ENCODE results near the gene NKX2-8.

NKX2-8 gene

DNA sequence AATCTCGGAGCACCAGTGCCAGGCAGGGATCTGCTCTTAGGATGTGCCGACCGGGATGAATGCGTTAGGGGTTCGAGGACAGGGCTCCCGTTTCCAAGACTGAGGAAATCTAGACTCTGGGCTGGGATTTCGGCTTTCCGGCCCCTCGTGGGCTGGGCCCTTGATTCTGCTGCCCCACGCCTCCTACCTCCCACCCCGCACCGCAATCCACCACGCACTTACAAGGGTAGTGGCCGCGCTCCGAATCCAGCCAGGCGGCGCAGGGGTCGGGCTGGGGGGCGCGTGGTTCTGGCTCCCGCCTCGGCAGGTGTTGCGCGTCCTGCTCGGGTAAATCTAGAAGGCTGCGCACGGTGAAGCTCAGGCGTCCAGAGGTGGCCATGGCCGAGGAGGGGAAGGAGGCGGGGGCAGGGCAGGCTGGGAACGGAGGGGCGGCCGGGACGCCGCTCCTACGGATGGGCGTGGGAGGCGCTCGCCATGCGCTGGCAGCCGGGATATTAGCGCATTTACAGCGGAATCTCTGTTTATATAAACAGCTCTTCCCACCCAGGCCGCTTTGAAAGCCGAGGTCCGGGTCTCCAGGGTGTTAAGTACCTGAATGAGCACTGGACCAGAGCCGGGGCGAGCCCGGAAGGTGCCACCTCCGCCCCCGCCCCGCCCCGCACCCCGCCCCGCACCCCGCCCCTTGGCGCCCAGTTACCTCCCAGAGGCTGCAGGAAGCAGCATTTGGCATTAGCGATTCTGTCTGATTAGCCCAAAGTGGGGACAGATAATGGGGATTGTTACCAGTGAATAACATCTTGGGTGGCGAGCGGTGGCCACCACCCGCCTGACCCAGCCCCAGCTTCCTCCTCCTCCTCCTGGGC is at the start of gene NKX2-8:
NKX2-8 (minus strand) TSS at position 604 of the 863 bp plus-strand sequence; CDS start at position 379, 225 bp downstream.
- DNase-seq (ENCODE audit: low read depth) = no peak
- H3K4me3 ChIP-seq (ENCODE audit: low read depth, low read length) = peak within 1 kb of the TSS; percentile 43
- TF ChIP-seq, protein P1, sequence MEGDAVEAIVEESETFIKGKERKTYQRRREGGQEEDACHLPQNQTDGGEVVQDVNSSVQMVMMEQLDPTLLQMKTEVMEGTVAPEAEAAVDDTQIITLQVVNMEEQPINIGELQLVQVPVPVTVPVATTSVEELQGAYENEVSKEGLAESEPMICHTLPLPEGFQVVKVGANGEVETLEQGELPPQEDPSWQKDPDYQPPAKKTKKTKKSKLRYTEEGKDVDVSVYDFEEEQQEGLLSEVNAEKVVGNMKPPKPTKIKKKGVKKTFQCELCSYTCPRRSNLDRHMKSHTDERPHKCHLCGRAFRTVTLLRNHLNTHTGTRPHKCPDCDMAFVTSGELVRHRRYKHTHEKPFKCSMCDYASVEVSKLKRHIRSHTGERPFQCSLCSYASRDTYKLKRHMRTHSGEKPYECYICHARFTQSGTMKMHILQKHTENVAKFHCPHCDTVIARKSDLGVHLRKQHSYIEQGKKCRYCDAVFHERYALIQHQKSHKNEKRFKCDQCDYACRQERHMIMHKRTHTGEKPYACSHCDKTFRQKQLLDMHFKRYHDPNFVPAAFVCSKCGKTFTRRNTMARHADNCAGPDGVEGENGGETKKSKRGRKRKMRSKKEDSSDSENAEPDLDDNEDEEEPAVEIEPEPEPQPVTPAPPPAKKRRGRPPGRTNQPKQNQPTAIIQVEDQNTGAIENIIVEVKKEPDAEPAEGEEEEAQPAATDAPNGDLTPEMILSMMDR (conservative IDR thresholded peaks at IDR 0.05; ENCODE audit: low read depth, low read length) = no peak

DNA sequence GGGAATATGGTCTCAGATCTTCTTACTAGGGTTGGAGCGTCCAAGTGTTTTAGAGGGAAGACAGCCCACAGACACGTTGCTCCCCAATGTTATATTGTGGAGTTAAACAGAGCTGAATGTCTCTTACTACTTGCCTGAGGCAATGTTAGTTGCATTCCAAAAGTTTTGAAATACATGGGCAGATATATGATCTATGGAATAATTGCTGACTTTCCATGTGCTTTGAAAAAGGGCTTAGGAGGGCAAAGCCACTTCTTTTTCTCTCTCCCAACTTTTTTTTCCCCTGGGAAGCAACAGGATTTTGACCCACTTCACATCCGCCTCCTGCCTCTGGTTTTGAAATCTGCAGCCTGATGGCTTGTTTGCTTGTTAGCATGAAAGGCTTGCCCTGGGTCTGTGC is 45.6 kb upstream of the NKX2-8 start:
- no peak overlapping the region for H3K4me3 ChIP-seq (ENCODE audit: low read depth, low read length)
- no peak for DNase-seq (ENCODE audit: low read depth)
- TF ChIP-seq, protein P1 (conservative IDR thresholded peaks at IDR 0.05; ENCODE audit: low read depth, low read length) = no peak

- H3K4me3 ChIP-seq (ENCODE audit: low read depth, low read length) = no peak overlapping the region
- DNase-seq (ENCODE audit: low read depth) = no peak
- TF ChIP-seq, protein P1 (conservative IDR thresholded peaks at IDR 0.05; ENCODE audit: low read depth, low read length) = no peak
These were observed 43.7 kb upstream of the NKX2-8 start for GRCh38 chr14:36626151-36626550.

GRCh38 chr14:36625436-36625835 is 43.0 kb upstream of the NKX2-8 start:
- no peak overlapping the region for H3K4me3 ChIP-seq (ENCODE audit: low read depth, low read length)
- no peak for DNase-seq (ENCODE audit: low read depth)

DNA sequence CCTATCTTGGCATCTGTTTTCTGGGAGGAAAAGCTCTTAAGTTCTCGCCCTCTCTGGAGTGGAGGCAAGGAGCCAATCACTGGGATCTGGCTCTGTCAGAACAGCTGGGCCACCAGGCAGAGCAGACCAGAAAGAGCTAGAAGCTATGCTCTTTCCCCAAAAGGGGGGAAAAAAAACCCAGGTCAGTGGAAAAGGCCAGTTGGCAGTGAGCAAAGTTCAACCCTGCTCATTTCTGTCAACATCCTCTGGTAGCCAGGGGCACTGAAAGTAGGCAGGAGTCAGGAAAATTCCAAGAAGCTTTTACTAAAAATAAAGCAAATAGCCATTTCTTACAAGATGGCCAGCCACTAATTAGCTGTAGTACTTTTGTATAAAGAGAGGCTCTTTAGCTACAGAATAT is 42.6 kb upstream of the NKX2-8 start:
- TF ChIP-seq, protein P1 (conservative IDR thresholded peaks at IDR 0.05; ENCODE audit: low read depth, low read length) = no peak
- DNase-seq (ENCODE audit: low read depth) = no peak
- H3K4me3 ChIP-seq (ENCODE audit: low read depth, low read length) = no peak overlapping the region

More at GRCh38 chr14:36625436-36625835, 43.0 kb upstream of the NKX2-8 start:
- TF ChIP-seq, protein P1 (conservative IDR thresholded peaks at IDR 0.05; ENCODE audit: low read depth, low read length) = no peak

DNA sequence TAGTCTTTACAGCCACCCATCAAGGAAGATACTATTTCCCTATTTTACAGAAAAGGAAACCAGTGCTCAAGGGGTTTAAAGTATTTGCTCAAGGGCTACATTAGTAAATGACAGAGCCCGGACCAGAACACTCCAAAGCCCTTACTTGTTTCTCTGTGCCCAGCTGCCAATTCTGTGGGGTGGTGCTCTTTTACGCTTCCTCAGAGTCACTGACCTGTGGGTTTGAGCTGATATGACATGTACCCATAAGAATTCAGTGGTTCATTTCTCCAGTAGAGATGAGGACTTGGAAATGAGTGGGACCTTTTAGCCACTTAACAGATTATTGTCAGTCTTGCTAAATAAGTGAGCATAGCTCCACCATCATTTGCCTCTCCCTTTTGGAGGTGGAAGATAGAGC is 37.4 kb upstream of the NKX2-8 start:
- TF ChIP-seq, protein P1 (conservative IDR thresholded peaks at IDR 0.05; ENCODE audit: low read depth, low read length) = no peak

DNA sequence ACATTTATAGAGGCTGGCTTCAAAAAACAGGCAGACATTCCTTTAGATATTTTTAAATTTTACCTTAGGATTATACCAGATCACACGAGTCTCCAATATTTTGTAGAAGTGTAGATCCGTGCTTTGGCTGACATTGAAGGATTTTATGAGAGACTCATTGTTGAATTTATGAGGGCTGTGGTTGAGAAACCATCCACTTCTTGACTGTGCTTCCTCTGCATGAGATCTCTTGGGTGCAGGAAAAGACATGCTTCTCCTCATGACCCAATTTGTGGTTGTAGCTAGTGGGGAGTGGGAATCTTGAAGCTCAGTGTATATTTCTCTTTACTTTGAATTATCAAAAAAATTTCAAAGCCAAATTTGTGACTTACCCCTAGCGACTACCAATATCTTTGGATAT is 36.7 kb upstream of the NKX2-8 start:
- no peak overlapping the region for H3K4me3 ChIP-seq (ENCODE audit: low read depth, low read length)
- TF ChIP-seq, protein P1 (conservative IDR thresholded peaks at IDR 0.05; ENCODE audit: low read depth, low read length) = no peak
- DNase-seq (ENCODE audit: low read depth) = no peak

More for the DNA sequence above, 37.4 kb upstream of the NKX2-8 start:
- no peak for DNase-seq (ENCODE audit: low read depth)
- no peak overlapping the region for H3K4me3 ChIP-seq (ENCODE audit: low read depth, low read length)

All from choroid plexus epithelial cell (primary cell).